Sigmoid colon (tissue), 7 donors: ENCODE results near the gene RAE1. TPM values are rescaled to one million over a fixed set of nuclear protein-coding genes. Genes with fewer than 3 reads are reported as not detected.
A peak's percentile ranks its signal among the peaks of the same experiment; 100 is the strongest.

Experiments used
- DNase-seq: peaks from one replicate; pipeline ENCODE4 v3.0.0-alpha.2; 2019
- H3K27ac ChIP-seq, 4 donors: fragments of 200-600 bp; sonication (generic); one replicate each; pipeline ENCODE4 v1.5.1; 2016 to 2019; ENCODE audit warnings: mild to moderate bottlenecking in 1 of 4
- H3K27me3 ChIP-seq, 3 donors: fragments of 200-600 bp; sonication (generic); one replicate each; pipeline ENCODE4 v1.5.1; 2019; ENCODE audit warnings: mild to moderate bottlenecking in 1 of 3
- H3K36me3 ChIP-seq, 4 donors: fragments of 200-600 bp; sonication (generic); one replicate each; pipeline ENCODE4 v1.5.1; 2016 to 2019
- H3K4me1 ChIP-seq, 4 donors: fragments of 200-600 bp; sonication (generic); one replicate each; pipeline ENCODE4 v1.5.1; 2017 to 2019
- H3K4me3 ChIP-seq, 4 donors: fragments of 200-600 bp; sonication (generic); one replicate each; pipeline ENCODE4 v1.5.1; 2017 to 2019; ENCODE audit warnings: mild to moderate bottlenecking in 2 of 4, moderate library complexity in 1 of 4
- H3K9me3 ChIP-seq, 4 donors: fragments of 200-600 bp in 3 of 4; sonication (generic) in 3 of 4; one replicate each; pipeline versions ENCODE4 v1.5.1 to v1.6.1; 2013 to 2019
- CTCF ChIP-seq, 4 experiments: fragments of 450-650 bp in 3 of 4; fragments of 200-600 bp in 1 of 4; IDR thresholded peaks; one replicate each; pipeline ENCODE4 v1.5.1; 2016 to 2019; ENCODE audit warnings: antibody characterized with exemption in 4 of 4, mild to moderate bottlenecking in 3 of 4, moderate library complexity in 2 of 4
- EP300 ChIP-seq, 4 donors: sonication (generic); formaldehyde crosslinking; IDR thresholded peaks; one replicate each; pipeline ENCODE4 v1.6.1; 2017; ENCODE audit warnings: antibody characterized with exemption in 4 of 4
- POLR2A ChIP-seq, 2 donors: fragments of 450-650 bp; IDR thresholded peaks; one replicate each; pipeline ENCODE4 v1.6.1; 2016; ENCODE audit warnings: antibody characterized with exemption in 2 of 2, mild to moderate bottlenecking in 2 of 2, moderate library complexity in 2 of 2
- POLR2AphosphoS5 ChIP-seq, 4 donors: sonication (generic); formaldehyde crosslinking; IDR thresholded peaks; one replicate each; pipeline ENCODE4 v1.6.1; 2017; ENCODE audit warnings: antibody characterized with exemption in 4 of 4
- WGBS, 2 donors: extraction: QIAGEN DNeasy Blood & Tissue Kit; methylation state at CpG; one replicate each; pipeline ENCODE4 v1.1.7; 2013; 5-methylcytosine and 5-hydroxymethylcytosine counted together
- intact Hi-C: fragments of 100-400 bp; cut with DNase I; formaldehyde crosslinking; loops from one replicate; pipeline ENCODE4 v1.15.1; 2023
- polyA plus RNA-seq, 3 donors: library from polyadenylated mRNA; stranded (reverse); fragments of 200-250 nt; gene quantifications; one replicate each; pipeline ENCODE4 v1.2.3, GENCODE V29; 2013
- total RNA-seq, 4 donors: library from RNA; depleted of rRNA; stranded (reverse); fragments of >200 nt; gene quantifications; one replicate each; pipeline ENCODE4 v1.1.0, GENCODE V29; 2016
- donor health status: healthy with polysubstance abuse.
- donor health status: Bipolar disorder and iron deficiency.
- donor health status: healthy.

Gene RAE1
- total and polyA plus RNA-seq, 7 donors, result 13.6 to 20.9 (median 16.4) TPM

- Histone ChIP-seq H3K27me3 (peaks cover 0 to under 1% (median 0%) of the 10 kb centered on the region in 3 donors), H3K4me3 (peak overlapping the region in 2 of 4 donors; percentile 88 to 93), H3K9me3 (no peaks in the 10 kb centered on the region), H3K4me1 (peaks cover 0 to 17% (median 13%) of the 10 kb centered on the region in 4 donors), H3K27ac (peak overlapping the region in 1 of 4 donors; percentile 91), H3K36me3 (peaks cover 0 to 19% (median 8%) of the 10 kb centered on the region in 4 donors)
- no peak for TF ChIP-seq POLR2A (IDR thresholded peaks at IDR 0.05)
- no peak for TF ChIP-seq POLR2AphosphoS5 (IDR thresholded peaks at IDR 0.05)
- no peak for TF ChIP-seq CTCF (IDR thresholded peaks at IDR 0.05)
- TF ChIP-seq EP300 (IDR thresholded peaks at IDR 0.05), result no peak
- no peak for DNase-seq
- WGBS, 2 donors, result 62 to 75% methylated on average over 6 of the region's 6 CpGs
- intact Hi-C loops, result loop anchor here (5.0 to 10.0 kb wide), 2 partner anchors 242 to 365 kb away; no protein-coding TSS in a partner anchor
Observed at GRCh38 chr20:57352305-57352704, 1.2 kb downstream of the RAE1 start.

GRCh38 chr20:57353351-57353750, 2.3 kb downstream of the RAE1 start:
- Histone ChIP-seq H3K27me3 (no peaks in the 10 kb centered on the region), H3K4me3 (no peak overlapping the region), H3K36me3 (peaks cover 0 to 19% (median 8%) of the 10 kb centered on the region in 4 donors), H3K4me1 (peaks cover 0 to 17% (median 13%) of the 10 kb centered on the region in 4 donors), H3K27ac (no peak overlapping the region), H3K9me3 (no peaks in the 10 kb centered on the region)
- TF ChIP-seq CTCF (IDR thresholded peaks at IDR 0.05), result no peak
- no peak for TF ChIP-seq POLR2A (IDR thresholded peaks at IDR 0.05)
- no peak for TF ChIP-seq POLR2AphosphoS5 (IDR thresholded peaks at IDR 0.05)
- TF ChIP-seq EP300 (IDR thresholded peaks at IDR 0.05), result no peak
- no peak for DNase-seq
- intact Hi-C loops, result loop anchor here (5.0 to 10.0 kb wide), 2 partner anchors 241 to 364 kb away; no protein-coding TSS in a partner anchor
- 92 to 94% methylated on average over 9 of the region's 9 CpGs for WGBS, 2 donors

- H3K27me3 ChIP-seq, result no peaks in the 10 kb centered on the region
- no peak for DNase-seq
- no peaks in the 10 kb centered on the region for H3K9me3 ChIP-seq
- H3K4me1 ChIP-seq, result peaks cover 0 to 8% (median 0%) of the 10 kb centered on the region in 4 donors
- intact Hi-C loops, result no loop called here
- peaks cover 7 to 50% (median 18%) of the 10 kb centered on the region in 4 donors for H3K36me3 ChIP-seq
- H3K4me3 ChIP-seq, result no peak overlapping the region
- TF ChIP-seq CTCF (IDR thresholded peaks at IDR 0.05) (no peak), EP300 (IDR thresholded peaks at IDR 0.05) (no peak), POLR2A (IDR thresholded peaks at IDR 0.05) (no peak), POLR2AphosphoS5 (IDR thresholded peaks at IDR 0.05) (no peak)
- 94 to 95% methylated on average over 6 of the region's 6 CpGs for WGBS, 2 donors
- peak overlapping the region in 1 of 4 donors; percentile 36 for H3K27ac ChIP-seq
Observed at GRCh38 chr20:57361517-57361916, 10.5 kb downstream of the RAE1 start.

GRCh38 chr20:57364451-57364850, 13.4 kb downstream of the RAE1 start:
- no peak for TF ChIP-seq EP300 (IDR thresholded peaks at IDR 0.05)
- no peak for TF ChIP-seq POLR2AphosphoS5 (IDR thresholded peaks at IDR 0.05)
- no peak for TF ChIP-seq POLR2A (IDR thresholded peaks at IDR 0.05)
- TF ChIP-seq CTCF (IDR thresholded peaks at IDR 0.05), result no peak
- Histone ChIP-seq H3K27me3 (no peaks in the 10 kb centered on the region), H3K36me3 (peaks cover 24 to 79% (median 43%) of the 10 kb centered on the region in 4 donors), H3K27ac (no peak overlapping the region), H3K9me3 (no peaks in the 10 kb centered on the region), H3K4me1 (peaks cover 0 to 8% (median 0%) of the 10 kb centered on the region in 4 donors), H3K4me3 (no peak overlapping the region)
- no peak for DNase-seq
- intact Hi-C loops, result no loop called here

- H3K27me3 ChIP-seq, result no peaks in the 10 kb centered on the region
- no peak for TF ChIP-seq POLR2A (IDR thresholded peaks at IDR 0.05)
- no peak for TF ChIP-seq POLR2AphosphoS5 (IDR thresholded peaks at IDR 0.05)
- no peak for TF ChIP-seq EP300 (IDR thresholded peaks at IDR 0.05)
- TF ChIP-seq CTCF (IDR thresholded peaks at IDR 0.05), result no peak
- intact Hi-C loops, result no loop called here
- H3K4me1 ChIP-seq, result no peaks in the 10 kb centered on the region
- WGBS, 2 donors, result 86 to 88% methylated on average over 3 of the region's 3 CpGs
- H3K4me3 ChIP-seq, result no peak overlapping the region
- no peak overlapping the region for H3K27ac ChIP-seq
- H3K9me3 ChIP-seq, result no peaks in the 10 kb centered on the region
- no peak for DNase-seq
- peaks cover 51 to 100% (median 81%) of the 10 kb centered on the region in 4 donors for H3K36me3 ChIP-seq
Observed at GRCh38 chr20:57369596-57369995, 18.5 kb downstream of the RAE1 start.
